Breast epithelium (tissue), 3 donors: Measurements from ENCODE around the gene CEACAM6.

Source experiments
- CTCF ChIP-seq, 3 donors: fragments of 450-650 bp; IDR thresholded peaks; one replicate each; pipeline ENCODE4 v1.5.1; 2016 to 2017; ENCODE audit warnings: antibody characterized with exemption in 3 of 3, mild to moderate bottlenecking in 3 of 3, moderate library complexity in 3 of 3
- POLR2A ChIP-seq: fragments of 450-650 bp; IDR thresholded peaks from one replicate; pipeline ENCODE4 v1.6.1; 2016; ENCODE audit warnings: antibody characterized with exemption, mild to moderate bottlenecking, moderate library complexity

GRCh38 chr19:41816761-41817160 lies 61.4 kb downstream of the CEACAM6 start:
- TF ChIP-seq POLR2A: no peak
- no peak for TF ChIP-seq CTCF (IDR thresholded peaks at IDR 0.05)
